ENCODE results near the gene GALNS.

- TF ChIP-seq GABPA (IDR thresholded peaks at IDR 0.05 in 1 of 2, conservative IDR thresholded peaks at IDR 0.05 in 1 of 2) (no peak), CTCF (IDR thresholded peaks at IDR 0.05; ENCODE audit: low read depth, low read length, missing input control) (no peak), SP1 (IDR thresholded peaks at IDR 0.05) (no peak), TAF1 (conservative IDR thresholded peaks at IDR 0.05) (no peak), HNF4A (conservative IDR thresholded peaks at IDR 0.05) (no peak), REST (IDR thresholded peaks at IDR 0.05) (no peak), EGR1 (IDR thresholded peaks at IDR 0.05; ENCODE audit: low read depth in 2 of 2) (no peak), RAD21 (IDR thresholded peaks at IDR 0.05) (no peak), RXRA (IDR thresholded peaks at IDR 0.05) (no peak), MAX (IDR thresholded peaks at IDR 0.05) (no peak), ATF3 (IDR thresholded peaks at IDR 0.05) (no peak), ZBTB33 (IDR thresholded peaks at IDR 0.05) (no peak), YY1 (IDR thresholded peaks at IDR 0.05) (no peak)
Observed at GRCh38 chr16:88784856-88785105, 72.0 kb downstream of the GALNS start.
